Lung (tissue), 12 donors: ENCODE results near the gene SCIMP. TPM values are rescaled to one million over a fixed set of nuclear protein-coding genes. Genes with fewer than 3 reads are reported as not detected.
"Not testable (repeated sequence)": the region's sequence is repeated elsewhere in the genome, so short reads cannot be mapped to it uniquely, and the experiment has no call there.

Source experiments
- ATAC-seq: fragments of 200-7000 bp; cut with Tn5 transposase; one replicate; pipeline ENCODE4 v1.9.1; 2020; ENCODE audit warnings: moderate number of reproducible peaks; ENCODE audit not compliant: insufficient read depth, low FRiP score
- DNase-seq, 3 donors: peaks; one replicate each; pipeline ENCODE4 v3.0.0-alpha.2; 2013 to 2017
- H3K27ac ChIP-seq, 2 donors: one replicate each; pipeline ENCODE4 v1.5.1; 2013; ENCODE audit warnings: mild to moderate bottlenecking in 2 of 2, moderate library complexity in 2 of 2, control low read depth in 1 of 2, inconsistent platforms in 1 of 2, low read depth in 1 of 2, low read length in 1 of 2
- H3K27me3 ChIP-seq, 3 donors: one replicate each; pipeline ENCODE4 v1.5.1; 2013; ENCODE audit warnings: low read length in 2 of 3; ENCODE audit not compliant: control insufficient read depth in 3 of 3, insufficient read depth in 3 of 3
- H3K36me3 ChIP-seq, 4 donors: one replicate each; pipeline ENCODE4 v1.5.1; 2013; ENCODE audit warnings: low read length in 4 of 4, mild to moderate bottlenecking in 1 of 4, moderate library complexity in 1 of 4; ENCODE audit not compliant: control insufficient read depth in 4 of 4, insufficient read depth in 4 of 4
- H3K4me1 ChIP-seq, 5 donors: one replicate each; pipeline ENCODE4 v1.5.1; 2013; ENCODE audit warnings: low read length in 5 of 5, mild to moderate bottlenecking in 2 of 5, moderate library complexity in 1 of 5; ENCODE audit not compliant: control insufficient read depth in 5 of 5, insufficient read depth in 5 of 5
- H3K4me3 ChIP-seq: one replicate; pipeline ENCODE4 v1.5.1; 2013; ENCODE audit warnings: mild to moderate bottlenecking, control low read depth, moderate library complexity
- H3K9ac ChIP-seq, 2 donors: one replicate each; pipeline ENCODE4 v1.5.1; 2013; ENCODE audit warnings: low read length in 2 of 2, control low read depth in 1 of 2; ENCODE audit not compliant: insufficient read depth in 1 of 2
- H3K9me3 ChIP-seq, 4 donors: one replicate each; pipeline ENCODE4 v1.5.1; 2013; ENCODE audit warnings: low read length in 3 of 4, mild to moderate bottlenecking in 1 of 4, moderate library complexity in 1 of 4; ENCODE audit not compliant: control insufficient read depth in 4 of 4, insufficient read depth in 3 of 4
- CTCF ChIP-seq: IDR thresholded peaks from 2 replicates; pipeline ENCODE4 v1.5.1; 2012; ENCODE audit warnings: mild to moderate bottlenecking; ENCODE audit errors: control extremely low read depth, extremely low read depth
- WGBS, 2 donors: extraction: QIAGEN DNeasy Blood & Tissue Kit; methylation state at CpG; one replicate each; pipeline ENCODE4 v1.1.7; 2013; 5-methylcytosine and 5-hydroxymethylcytosine counted together
- polyA plus RNA-seq, 2 donors: library from polyadenylated mRNA; stranded (reverse); fragments of 200-250 nt; gene quantifications; one replicate each; pipeline ENCODE4 v1.2.1, GENCODE V29; 2013
- total RNA-seq, 2 donors: library from RNA; depleted of rRNA in 1 of 2; stranded (reverse); fragments of >200 nt in 1 of 2; gene quantifications; one replicate each; pipeline ENCODE4 v1.2.1, GENCODE V29; 2014 to 2021
- donor health status: control.
- donor health status: control.
- donor health status: Bipolar disorder and iron deficiency.
- donor health status: healthy.
- donor health status: DM: yes; HTN: yes; CAD: no.

The SCIMP gene
- total and polyA plus RNA-seq, 4 donors: 2.3 to 22.2 (median 11.2) TPM

GRCh38 chr17:5248821-5249479, 14.3 kb upstream of the SCIMP start:
- no peaks in the 10 kb centered on the region for H3K27me3 ChIP-seq
- ATAC-seq (no peak), DNase-seq (no peak)
- no peaks in the 10 kb centered on the region for H3K4me1 ChIP-seq
- no peaks in the 10 kb centered on the region for H3K9me3 ChIP-seq
- no peak overlapping the region for H3K27ac ChIP-seq
- no peak overlapping the region for H3K9ac ChIP-seq
- no peak for TF ChIP-seq CTCF
- WGBS, 2 donors: 70 to 78% methylated on average over 22 of the region's 22 CpGs
- no peaks in the 10 kb centered on the region for H3K36me3 ChIP-seq
- H3K4me3 ChIP-seq: no peak overlapping the region

DNA sequence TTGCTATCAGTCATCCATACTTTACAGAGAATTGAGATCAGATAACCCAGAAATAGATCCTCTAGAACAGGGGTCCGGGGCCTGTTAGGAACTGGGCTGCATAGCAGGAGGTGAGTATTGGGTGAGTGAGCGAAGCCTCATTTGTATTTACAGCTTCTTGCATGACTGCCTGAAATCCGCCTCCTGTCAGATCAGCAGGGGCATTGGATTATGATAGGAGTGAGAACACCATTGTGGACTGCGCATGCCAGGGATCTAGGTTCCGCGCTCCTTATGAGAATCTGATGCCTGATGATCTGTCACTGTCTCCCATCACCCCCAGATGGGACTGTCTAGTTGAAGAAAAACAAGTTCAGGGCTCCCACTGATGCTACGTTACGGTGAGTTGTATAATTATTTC, 13.0 kb upstream of the SCIMP start:
- no peak for DNase-seq
- no peaks in the 10 kb centered on the region for H3K27me3 ChIP-seq
- no peak overlapping the region for H3K27ac ChIP-seq
- no peak for TF ChIP-seq CTCF
- peaks cover 0 to 4% (median 0%) of the 10 kb centered on the region in 5 donors for H3K4me1 ChIP-seq
- no peak for ATAC-seq
- no peak overlapping the region for H3K9ac ChIP-seq
- H3K36me3 ChIP-seq: no peaks in the 10 kb centered on the region
- no peak overlapping the region for H3K4me3 ChIP-seq
- no peaks in the 10 kb centered on the region for H3K9me3 ChIP-seq
- 91 to 97% methylated on average over 8 of the region's 8 CpGs for WGBS, 2 donors

GRCh38 chr17:5241861-5242671, 7.4 kb upstream of the SCIMP start:
- no peak for TF ChIP-seq CTCF
- WGBS, 2 donors: 55 to 69% methylated on average over 10 of the region's 10 CpGs
- Histone ChIP-seq H3K9ac (no peak overlapping the region), H3K27me3 (no peaks in the 10 kb centered on the region), H3K4me3 (no peak overlapping the region), H3K36me3 (no peaks in the 10 kb centered on the region), H3K4me1 (peaks cover 0 to 4% (median 0%) of the 10 kb centered on the region in 5 donors), H3K27ac (no peak overlapping the region), H3K9me3 (no peaks in the 10 kb centered on the region)
- no peak for ATAC-seq
- DNase-seq: no peak

DNA sequence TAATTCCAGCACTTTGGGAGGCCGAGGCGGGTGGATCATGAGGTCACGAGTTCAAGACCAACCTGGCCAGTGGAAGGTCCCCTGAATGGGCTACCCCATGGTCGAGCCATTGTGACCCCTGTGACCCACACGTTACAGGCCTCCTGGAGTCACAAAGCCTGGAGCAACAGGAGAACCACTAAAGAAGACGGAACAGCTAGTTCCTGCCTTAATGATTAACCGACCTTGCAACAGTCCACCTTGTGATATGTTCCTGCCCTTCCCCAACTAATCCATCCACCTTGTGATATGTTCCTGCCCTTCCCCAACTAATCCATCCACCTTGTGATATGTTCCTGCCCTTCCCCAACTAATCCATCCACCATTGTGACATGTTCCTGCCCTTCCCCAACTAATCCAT, 5.1 kb upstream of the SCIMP start:
- H3K9ac ChIP-seq, DNase-seq, H3K27ac ChIP-seq, H3K4me1 ChIP-seq, H3K27me3 ChIP-seq, H3K4me3 ChIP-seq, H3K9me3 ChIP-seq, H3K36me3 ChIP-seq, ATAC-seq: not testable (repeated sequence)
- WGBS, 2 donors: 85 to 86% methylated on average over 7 of the region's 7 CpGs
